Left lung (tissue), 10 donors: ENCODE measurements around the gene PRSS48. TPM values are rescaled to one million over a fixed set of nuclear protein-coding genes. Genes with fewer than 3 reads are reported as not detected.

Experiments used
- ATAC-seq: fragments of 200-7000 bp; cut with Tn5 transposase; one replicate; pipeline ENCODE4 v1.9.1; 2020; ENCODE audit warnings: moderate library complexity
- DNase-seq, 4 donors: peaks; one replicate each; pipeline ENCODE4 v3.0.0-alpha.2; 2013 to 2020
- H3K27ac ChIP-seq, 2 donors: fragments of 200-600 bp; sonication (generic) in 1 of 2; one replicate each; pipeline versions ENCODE4 v1.5.0 to v1.8.0; 2020 to 2021
- H3K27me3 ChIP-seq, 2 donors: fragments of 200-600 bp; sonication (generic) in 1 of 2; one replicate each; pipeline versions ENCODE4 v1.5.0 to v1.8.0; 2020 to 2021
- H3K36me3 ChIP-seq, 2 donors: fragments of 200-600 bp; sonication (generic) in 1 of 2; one replicate each; pipeline versions ENCODE4 v1.5.0 to v1.8.0; 2020 to 2021
- H3K4me1 ChIP-seq, 2 donors: fragments of 200-600 bp; one replicate each; pipeline ENCODE4 v1.8.0; 2021
- H3K4me3 ChIP-seq, 2 donors: fragments of 200-600 bp; sonication (generic) in 1 of 2; one replicate each; pipeline versions ENCODE4 v1.5.0 to v1.8.0; 2020 to 2021; ENCODE audit warnings: mild to moderate bottlenecking in 1 of 2
- H3K9me3 ChIP-seq, 2 donors: fragments of 200-600 bp; sonication (generic) in 1 of 2; one replicate each; pipeline versions ENCODE4 v1.5.0 to v1.8.0; 2020 to 2021
- intact Hi-C, 2 donors: fragments of 100-400 bp; cut with DNase I; formaldehyde crosslinking; loops; one replicate each; pipeline versions ENCODE4 v1.11.2 to v1.14.2; 2022
- polyA plus RNA-seq, 6 donors: library from polyadenylated mRNA; unstranded; fragments of 120-200 nt; gene quantifications; one replicate each; pipeline ENCODE4 v1.2.1, GENCODE V29; 2013; ENCODE audit not compliant: insufficient read length in 6 of 6
- total RNA-seq, 2 donors: library from RNA; stranded (reverse); fragmentation: NEBNext Ultra II Directional; extraction: Animal tissue kit (Norgen Biotek cat#: 25700); gene quantifications; one replicate each; pipeline ENCODE4 v1.2.1, GENCODE V29; 2021
- TF ChIP-seq, protein P1 (sequence below), 2 donors: fragments of 200-600 bp; sonication (generic) in 1 of 2; IDR thresholded peaks; one replicate each; pipeline versions ENCODE4 v1.5.0 to v1.8.0; 2021; ENCODE audit warnings: antibody characterized with exemption in 2 of 2
- donor health status: DM: no; HTN: yes; CAD: no.
- donor health status: DM: no; HTN: no; CAD: no.

The PRSS48 gene
- total and polyA plus RNA-seq, 8 donors, result 0.20 to 0.21 TPM; not detected in 6

DNA sequence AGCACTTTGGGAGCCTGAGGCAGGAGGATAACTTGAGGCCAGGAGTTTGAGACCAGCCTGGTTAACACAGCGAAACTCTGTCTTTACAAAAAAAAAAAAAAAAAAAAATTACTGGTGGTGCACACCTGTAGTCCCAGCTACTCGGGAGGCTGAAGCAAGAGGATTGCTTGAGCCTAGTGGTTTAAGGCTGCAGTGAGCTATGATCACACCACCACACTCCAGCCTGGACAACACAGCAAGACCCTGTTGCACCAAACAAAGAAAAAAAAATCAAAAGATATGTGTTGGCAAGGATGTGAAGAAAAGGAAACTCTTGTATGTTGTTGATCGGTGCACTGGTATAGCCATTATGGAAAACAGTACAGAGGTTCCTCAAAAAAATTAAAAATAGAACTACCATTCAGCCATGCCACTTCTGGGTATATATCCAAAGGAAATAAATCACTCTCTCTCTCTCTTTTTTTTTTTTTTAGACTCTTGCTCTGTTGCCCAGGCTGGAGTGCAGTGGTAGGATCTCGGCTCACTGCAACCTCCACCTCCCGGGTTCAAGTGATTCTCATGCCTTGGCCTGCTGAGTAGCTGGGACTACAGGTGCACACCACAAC, 33.3 kb downstream of the PRSS48 start:
- TF ChIP-seq, protein P1, sequence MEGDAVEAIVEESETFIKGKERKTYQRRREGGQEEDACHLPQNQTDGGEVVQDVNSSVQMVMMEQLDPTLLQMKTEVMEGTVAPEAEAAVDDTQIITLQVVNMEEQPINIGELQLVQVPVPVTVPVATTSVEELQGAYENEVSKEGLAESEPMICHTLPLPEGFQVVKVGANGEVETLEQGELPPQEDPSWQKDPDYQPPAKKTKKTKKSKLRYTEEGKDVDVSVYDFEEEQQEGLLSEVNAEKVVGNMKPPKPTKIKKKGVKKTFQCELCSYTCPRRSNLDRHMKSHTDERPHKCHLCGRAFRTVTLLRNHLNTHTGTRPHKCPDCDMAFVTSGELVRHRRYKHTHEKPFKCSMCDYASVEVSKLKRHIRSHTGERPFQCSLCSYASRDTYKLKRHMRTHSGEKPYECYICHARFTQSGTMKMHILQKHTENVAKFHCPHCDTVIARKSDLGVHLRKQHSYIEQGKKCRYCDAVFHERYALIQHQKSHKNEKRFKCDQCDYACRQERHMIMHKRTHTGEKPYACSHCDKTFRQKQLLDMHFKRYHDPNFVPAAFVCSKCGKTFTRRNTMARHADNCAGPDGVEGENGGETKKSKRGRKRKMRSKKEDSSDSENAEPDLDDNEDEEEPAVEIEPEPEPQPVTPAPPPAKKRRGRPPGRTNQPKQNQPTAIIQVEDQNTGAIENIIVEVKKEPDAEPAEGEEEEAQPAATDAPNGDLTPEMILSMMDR (IDR thresholded peaks at IDR 0.05), result no peak
- no peak overlapping the region for H3K4me3 ChIP-seq
- no peak for DNase-seq
- no peaks in the 10 kb centered on the region for H3K9me3 ChIP-seq
- H3K27me3 ChIP-seq, result no peaks in the 10 kb centered on the region
- ATAC-seq, result no peak
- H3K36me3 ChIP-seq, result no peaks in the 10 kb centered on the region
- H3K27ac ChIP-seq, result no peak overlapping the region
- intact Hi-C loops, result no loop called here
- H3K4me1 ChIP-seq, result peaks cover 5 to 11% of the 10 kb centered on the region in 2 donors

DNA sequence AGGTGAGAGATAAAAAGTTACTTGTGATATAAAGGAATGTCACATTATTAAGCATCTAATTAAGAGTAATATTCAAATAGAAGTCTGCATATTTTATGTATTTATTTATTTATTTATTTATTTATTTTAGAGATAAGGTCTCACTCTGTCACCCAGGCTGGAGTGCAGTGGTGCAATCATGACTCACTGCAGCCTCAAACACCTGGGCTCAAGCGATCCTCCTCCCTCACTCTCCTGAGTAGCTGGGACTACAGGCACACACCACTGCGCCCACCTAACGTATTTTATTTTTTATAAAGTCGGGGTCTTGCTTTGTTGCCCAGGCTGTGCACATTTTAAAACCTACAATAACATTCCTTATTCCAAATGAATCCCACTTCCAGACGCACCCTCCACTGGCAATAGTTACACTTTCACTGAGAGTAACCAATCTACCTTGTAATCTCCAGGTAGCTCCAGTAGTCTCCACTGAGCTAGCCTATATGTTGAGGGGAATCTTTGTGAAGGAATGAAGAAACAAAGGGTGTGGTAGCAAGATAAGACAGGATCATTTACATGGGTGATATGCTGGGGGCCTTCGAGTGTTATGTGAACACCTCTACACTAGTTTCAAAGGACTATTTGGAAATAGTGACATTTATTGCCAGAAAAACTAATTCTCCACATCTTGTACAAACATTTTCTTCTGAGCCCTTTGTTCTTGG, 36.5 kb downstream of the PRSS48 start:
- Histone ChIP-seq H3K27me3 (no peaks in the 10 kb centered on the region), H3K36me3 (no peaks in the 10 kb centered on the region), H3K9me3 (no peaks in the 10 kb centered on the region), H3K27ac (peak overlapping the region in 1 of 2 donors; percentile 59), H3K4me1 (peaks cover 5 to 18% of the 10 kb centered on the region in 2 donors), H3K4me3 (no peak overlapping the region)
- peak; percentile 46 for ATAC-seq
- DNase-seq, result no peak
- intact Hi-C loops, result no loop called here
- TF ChIP-seq, protein P1 (IDR thresholded peaks at IDR 0.05), result no peak

DNA sequence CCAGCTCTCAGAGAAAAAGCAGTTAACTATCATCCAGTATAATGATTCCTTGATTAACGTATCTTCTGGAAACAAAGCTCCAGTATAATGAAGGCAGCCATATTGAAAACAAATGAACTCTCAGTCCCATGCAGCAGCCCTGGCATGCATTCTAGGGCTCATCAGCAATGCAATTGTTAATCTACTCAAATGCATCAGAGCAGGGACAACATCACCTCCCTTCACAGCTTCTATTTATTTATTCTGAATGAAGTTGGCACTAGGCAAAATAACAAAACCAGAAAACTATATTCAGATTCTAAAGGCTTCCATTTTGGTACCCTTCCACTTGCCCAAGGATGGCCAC, 37.0 kb downstream of the PRSS48 start:
- Histone ChIP-seq H3K4me3 (no peak overlapping the region), H3K36me3 (no peaks in the 10 kb centered on the region), H3K9me3 (no peaks in the 10 kb centered on the region), H3K27ac (peak overlapping the region in 1 of 2 donors; percentile 59), H3K27me3 (no peaks in the 10 kb centered on the region), H3K4me1 (peaks cover 5 to 18% of the 10 kb centered on the region in 2 donors)
- ATAC-seq (no peak), DNase-seq (no peak)
- TF ChIP-seq, protein P1 (IDR thresholded peaks at IDR 0.05), result no peak
- intact Hi-C loops, result no loop called here

DNA sequence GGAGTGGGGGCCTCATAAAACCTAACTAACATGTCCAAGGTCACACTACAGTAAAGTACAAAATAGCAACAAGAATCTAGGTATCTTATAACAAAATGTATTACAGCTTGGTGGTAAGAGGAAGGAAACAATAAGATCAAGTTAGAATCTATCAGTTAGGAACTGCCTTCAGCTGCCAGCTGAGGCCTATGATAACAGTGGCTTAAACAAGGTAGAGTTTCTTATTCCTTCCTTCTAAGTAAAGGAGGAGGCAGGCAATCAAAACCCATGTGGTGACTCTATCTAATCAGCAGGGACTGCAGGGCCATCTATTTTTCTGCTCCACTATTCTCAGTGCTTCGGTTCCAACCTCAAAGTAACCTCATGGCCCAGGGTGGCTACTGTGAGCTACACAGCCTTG, 37.5 kb downstream of the PRSS48 start:
- H3K9me3 ChIP-seq, result no peaks in the 10 kb centered on the region
- DNase-seq, result no peak
- intact Hi-C loops, result no loop called here
- peak overlapping the region; percentile 59 to 69 for H3K27ac ChIP-seq
- peak; percentile 8 for ATAC-seq
- TF ChIP-seq, protein P1 (IDR thresholded peaks at IDR 0.05), result no peak
- no peak overlapping the region for H3K4me3 ChIP-seq
- H3K27me3 ChIP-seq, result no peaks in the 10 kb centered on the region
- H3K36me3 ChIP-seq, result no peaks in the 10 kb centered on the region
- H3K4me1 ChIP-seq, result peaks cover 5 to 18% of the 10 kb centered on the region in 2 donors

DNA sequence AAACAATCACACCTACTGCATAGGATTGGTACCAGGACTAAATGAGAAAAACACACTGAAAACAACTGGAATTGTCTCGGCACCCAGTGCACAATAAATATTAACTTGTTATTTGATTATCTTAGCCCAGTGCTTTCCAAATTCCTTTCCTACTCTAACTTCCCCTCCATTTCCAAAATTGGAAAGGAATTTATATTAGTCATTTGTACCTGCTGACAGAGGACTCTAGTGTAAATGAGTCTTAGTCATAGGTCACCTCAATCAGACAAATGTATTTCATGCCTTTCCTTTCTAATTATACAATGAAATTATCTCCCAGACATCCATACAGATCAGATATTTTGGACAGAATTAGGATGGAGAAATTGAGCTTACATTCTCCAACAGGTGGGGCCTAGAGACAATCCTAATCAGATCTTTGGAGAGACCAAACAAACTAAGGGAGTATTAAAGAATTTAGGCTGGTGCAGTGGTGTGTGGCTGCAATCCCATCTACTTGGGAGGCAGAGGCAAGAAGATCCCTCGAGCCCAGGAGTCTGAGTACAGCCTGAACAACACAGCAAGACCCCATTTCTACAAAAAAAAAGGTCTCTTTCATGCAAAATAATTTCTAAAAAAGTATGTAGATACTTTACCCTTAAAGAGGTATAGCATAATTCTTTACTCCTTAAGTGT, 38.4 kb downstream of the PRSS48 start:
- intact Hi-C loops, result no loop called here
- Histone ChIP-seq H3K27me3 (no peaks in the 10 kb centered on the region), H3K9me3 (no peaks in the 10 kb centered on the region), H3K4me3 (no peak overlapping the region), H3K36me3 (no peaks in the 10 kb centered on the region), H3K4me1 (peaks cover 5 to 18% of the 10 kb centered on the region in 2 donors), H3K27ac (peak overlapping the region; percentile 59 to 69)
- TF ChIP-seq, protein P1 (IDR thresholded peaks at IDR 0.05), result no peak
- peak; percentile 89 for ATAC-seq
- no peak for DNase-seq
